Stimulated activated CD8-positive, alpha-beta memory T cell treated with anti-CD3 and anti-CD28 coated beads, Interleukin-4, amount 100 ng/mL, for 1 hour (primary cell): ENCODE results near the gene CYB5RL.

Experiments
- DNase-seq, 2 donors: peaks; one replicate each; pipeline ENCODE4 v3.0.0-alpha.2; 2020; ENCODE audit warnings: low read depth in 2 of 2, low spot score in 1 of 2

CYB5RL gene

GRCh38 chr1:54161495-54162168, 38.2 kb downstream of the CYB5RL start:
- no peak for DNase-seq

DNA sequence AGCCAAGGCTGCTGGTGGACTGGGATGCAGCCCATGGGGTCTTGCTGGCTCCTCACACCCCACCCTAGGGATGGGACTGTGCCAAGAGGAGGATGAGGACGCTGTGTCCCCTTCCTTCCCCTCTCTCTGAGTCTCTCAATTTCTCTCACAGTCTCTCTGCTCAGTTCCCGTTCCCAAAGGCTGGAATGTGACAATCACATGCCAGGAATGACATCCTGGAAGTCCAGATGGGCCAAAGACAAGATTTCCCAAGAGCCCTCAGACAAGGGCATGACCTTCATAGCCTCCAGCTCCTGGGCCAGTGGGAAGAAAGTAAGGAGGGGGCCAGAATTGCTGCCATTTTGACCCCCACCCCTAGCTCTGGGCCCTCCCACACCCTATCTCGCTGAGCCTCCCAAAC, 39.5 kb downstream of the CYB5RL start:
- no peak for DNase-seq

DNA sequence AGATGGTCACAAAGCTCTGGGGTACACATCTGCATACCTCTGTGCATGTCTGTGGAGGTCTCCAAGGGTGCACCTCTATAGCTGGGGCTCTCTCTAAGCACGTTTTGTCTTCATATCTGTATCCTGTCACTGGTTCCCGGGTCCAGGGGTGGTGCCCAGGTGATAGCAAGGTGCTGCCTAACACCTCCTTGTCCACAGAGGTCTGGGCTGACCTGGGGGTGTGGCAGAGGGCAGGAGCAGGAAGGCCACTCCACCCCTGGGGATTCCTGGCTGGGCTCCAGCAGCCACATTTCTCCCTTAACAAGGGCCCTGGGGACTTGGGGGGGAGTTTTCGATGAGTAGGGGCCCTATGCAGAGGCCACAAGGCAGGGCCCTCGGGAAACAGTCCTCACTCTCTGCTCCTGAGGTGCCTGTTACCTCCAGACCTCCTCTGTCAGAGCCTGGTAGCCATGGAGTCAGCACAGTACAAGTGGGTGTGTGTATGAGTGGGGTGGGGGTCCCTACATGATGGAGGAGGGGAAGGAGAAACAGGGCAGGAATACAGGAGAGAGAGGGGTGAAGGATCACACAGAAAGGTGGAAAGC, 40.0 kb downstream of the CYB5RL start:
- no peak for DNase-seq

DNA sequence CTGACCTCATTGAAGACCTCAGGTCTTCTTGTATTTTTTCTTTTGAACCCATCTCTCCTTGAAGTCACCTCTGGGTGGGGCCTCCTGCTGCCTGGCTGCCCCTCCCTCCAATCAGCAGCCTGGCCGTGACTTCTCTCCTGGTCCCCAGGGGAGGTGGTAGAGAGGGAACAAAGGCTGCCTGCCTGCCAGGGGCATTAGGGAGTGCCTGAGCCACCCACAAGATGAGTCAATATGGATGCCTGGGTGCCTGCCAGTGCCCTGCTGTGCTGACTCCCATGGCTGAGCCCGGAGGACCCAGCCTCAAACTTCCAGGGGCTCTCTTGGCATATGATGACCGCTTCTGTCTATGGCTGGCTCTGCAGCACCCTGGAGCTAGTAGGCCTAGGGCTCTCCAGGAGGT, 41.8 kb downstream of the CYB5RL start:
- DNase-seq: no peak

- DNase-seq: no peak
Measured at GRCh38 chr1:54157401-54157800, 42.4 kb downstream of the CYB5RL start.

- DNase-seq: no peak
Measured at GRCh38 chr1:54156986-54157385, 42.8 kb downstream of the CYB5RL start.

DNA sequence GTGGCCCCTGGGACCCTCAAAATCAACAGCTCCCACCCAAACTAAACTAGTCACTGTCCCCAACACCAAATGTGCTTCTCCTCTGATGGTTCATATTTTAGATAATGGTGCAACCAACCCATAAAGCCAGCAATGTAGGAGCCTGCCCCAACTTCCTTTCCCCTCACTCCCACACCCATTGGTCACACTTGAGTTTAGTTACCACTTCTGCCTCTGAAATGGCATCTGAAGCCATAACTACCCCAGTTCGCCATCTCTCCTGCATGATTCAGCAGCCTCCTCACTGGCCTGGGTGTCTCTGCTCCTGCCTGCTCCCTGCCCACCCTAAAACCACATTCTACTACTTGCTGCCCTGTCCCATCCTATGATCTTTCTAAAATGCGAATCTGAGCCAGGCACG, 43.6 kb downstream of the CYB5RL start:
- no peak for DNase-seq

- DNase-seq: no peak
Measured at GRCh38 chr1:54153535-54154439, 46.0 kb downstream of the CYB5RL start.

DNA sequence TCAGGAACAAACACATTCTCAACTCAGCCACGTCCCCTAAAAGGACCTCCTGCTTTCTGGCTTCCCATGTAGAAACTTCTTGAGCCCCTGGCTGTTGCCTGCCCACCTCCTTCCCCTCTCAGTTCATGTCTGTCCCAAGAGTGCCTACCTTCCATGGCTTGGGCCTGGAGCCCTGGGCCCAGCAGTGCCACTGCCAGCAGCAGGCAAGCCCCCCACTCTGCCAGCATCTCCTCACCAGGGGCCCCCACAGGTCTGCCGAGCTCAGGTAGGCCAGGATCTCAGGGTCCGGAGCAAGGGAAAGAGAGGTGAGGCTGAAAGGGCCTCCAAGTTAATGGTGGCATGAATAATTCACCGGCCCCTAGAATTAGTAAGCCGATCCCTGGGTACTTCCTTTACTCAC, 47.1 kb downstream of the CYB5RL start, which contains the start of gene CDCP2:
TSS of gene CDCP2 (minus strand) at position 305 of the 400 bp plus-strand sequence. CDS start at position 227, 78 bp downstream.
- no peak for DNase-seq

DNA sequence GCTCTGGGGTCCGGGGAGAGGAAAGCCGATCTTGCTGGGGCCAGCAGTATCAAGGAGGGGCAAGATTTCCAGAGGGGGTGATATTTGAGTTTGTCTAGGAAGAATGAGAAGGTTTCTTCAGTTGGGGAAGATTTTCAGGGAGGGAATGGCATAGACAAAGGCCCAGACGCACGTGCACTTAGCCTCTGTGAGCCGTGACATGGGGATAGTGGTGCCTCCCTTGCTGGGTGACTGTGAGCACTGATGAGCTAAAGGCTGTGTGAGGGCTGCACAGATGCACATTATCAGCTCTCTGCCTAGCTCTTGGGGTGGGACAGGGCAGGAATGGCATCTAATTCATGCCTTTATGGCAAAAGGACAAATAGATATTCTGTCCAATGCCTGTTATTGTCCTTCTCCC, 48.8 kb downstream of the CYB5RL start:
- DNase-seq: no peak
